Choroid plexus epithelial cell (primary cell): Measurements from ENCODE around the gene KIF22.

ENCODE experiments used
- DNase-seq: peaks from one replicate; pipeline ENCODE4 v3.0.0-alpha.2; 2010; ENCODE audit warnings: low read depth
- H3K4me3 ChIP-seq: 2 replicates; pipeline ENCODE4 v1.5.1; 2011; ENCODE audit warnings: low read depth, mild to moderate bottlenecking, control low read depth, low read length, moderate library complexity
- TF ChIP-seq, protein P1 (sequence below): conservative IDR thresholded peaks from 2 replicates; pipeline ENCODE4 v1.5.1; 2011; ENCODE audit warnings: low read depth, mild to moderate bottlenecking, control low read depth, inconsistent platforms, low read length, moderate library complexity

KIF22 gene

GRCh38 chr16:29806641-29807425, 16.3 kb downstream of the KIF22 start:
- DNase-seq: peak; percentile 58
- TF ChIP-seq, protein P1, sequence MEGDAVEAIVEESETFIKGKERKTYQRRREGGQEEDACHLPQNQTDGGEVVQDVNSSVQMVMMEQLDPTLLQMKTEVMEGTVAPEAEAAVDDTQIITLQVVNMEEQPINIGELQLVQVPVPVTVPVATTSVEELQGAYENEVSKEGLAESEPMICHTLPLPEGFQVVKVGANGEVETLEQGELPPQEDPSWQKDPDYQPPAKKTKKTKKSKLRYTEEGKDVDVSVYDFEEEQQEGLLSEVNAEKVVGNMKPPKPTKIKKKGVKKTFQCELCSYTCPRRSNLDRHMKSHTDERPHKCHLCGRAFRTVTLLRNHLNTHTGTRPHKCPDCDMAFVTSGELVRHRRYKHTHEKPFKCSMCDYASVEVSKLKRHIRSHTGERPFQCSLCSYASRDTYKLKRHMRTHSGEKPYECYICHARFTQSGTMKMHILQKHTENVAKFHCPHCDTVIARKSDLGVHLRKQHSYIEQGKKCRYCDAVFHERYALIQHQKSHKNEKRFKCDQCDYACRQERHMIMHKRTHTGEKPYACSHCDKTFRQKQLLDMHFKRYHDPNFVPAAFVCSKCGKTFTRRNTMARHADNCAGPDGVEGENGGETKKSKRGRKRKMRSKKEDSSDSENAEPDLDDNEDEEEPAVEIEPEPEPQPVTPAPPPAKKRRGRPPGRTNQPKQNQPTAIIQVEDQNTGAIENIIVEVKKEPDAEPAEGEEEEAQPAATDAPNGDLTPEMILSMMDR: no peak
- peak overlapping the region; percentile 73 for H3K4me3 ChIP-seq

DNA sequence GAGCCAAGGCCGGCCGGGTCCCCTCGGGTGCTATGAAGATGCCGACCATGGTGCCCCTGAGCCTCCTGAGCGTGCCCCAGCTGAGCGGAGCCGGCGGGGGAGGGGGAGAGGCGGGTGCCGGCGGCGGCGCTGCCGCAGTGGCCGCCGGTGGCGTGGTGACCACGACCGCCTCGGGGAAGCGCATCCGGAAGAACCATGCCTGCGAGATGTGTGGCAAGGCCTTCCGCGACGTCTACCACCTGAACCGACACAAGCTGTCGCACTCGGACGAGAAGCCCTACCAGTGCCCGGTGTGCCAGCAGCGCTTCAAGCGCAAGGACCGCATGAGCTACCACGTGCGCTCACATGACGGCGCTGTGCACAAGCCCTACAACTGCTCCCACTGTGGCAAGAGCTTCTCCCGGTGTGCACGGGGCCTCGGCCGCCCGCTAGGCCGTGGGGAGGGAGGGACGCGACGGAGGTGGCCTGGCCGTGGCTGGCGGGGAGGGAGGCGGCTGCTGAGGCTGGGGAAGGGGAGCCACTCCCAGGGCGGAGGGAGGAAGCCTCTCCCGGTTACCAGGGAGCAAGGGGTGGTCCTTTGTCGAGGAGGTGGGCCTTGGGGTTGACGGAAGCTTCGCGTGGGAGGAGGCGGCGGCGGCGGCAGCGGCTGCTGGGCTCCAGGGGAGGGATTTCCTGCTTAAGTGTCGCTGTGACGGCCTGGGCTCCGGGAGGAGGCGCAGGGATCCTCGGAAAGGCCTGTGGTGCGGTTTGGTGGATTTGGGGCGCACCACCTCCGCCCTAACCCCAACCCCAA, 17.1 kb downstream of the KIF22 start:
- DNase-seq: peak; percentile 95
- H3K4me3 ChIP-seq: peak overlapping the region; percentile 73
- TF ChIP-seq, protein P1: peak; percentile 46

DNA sequence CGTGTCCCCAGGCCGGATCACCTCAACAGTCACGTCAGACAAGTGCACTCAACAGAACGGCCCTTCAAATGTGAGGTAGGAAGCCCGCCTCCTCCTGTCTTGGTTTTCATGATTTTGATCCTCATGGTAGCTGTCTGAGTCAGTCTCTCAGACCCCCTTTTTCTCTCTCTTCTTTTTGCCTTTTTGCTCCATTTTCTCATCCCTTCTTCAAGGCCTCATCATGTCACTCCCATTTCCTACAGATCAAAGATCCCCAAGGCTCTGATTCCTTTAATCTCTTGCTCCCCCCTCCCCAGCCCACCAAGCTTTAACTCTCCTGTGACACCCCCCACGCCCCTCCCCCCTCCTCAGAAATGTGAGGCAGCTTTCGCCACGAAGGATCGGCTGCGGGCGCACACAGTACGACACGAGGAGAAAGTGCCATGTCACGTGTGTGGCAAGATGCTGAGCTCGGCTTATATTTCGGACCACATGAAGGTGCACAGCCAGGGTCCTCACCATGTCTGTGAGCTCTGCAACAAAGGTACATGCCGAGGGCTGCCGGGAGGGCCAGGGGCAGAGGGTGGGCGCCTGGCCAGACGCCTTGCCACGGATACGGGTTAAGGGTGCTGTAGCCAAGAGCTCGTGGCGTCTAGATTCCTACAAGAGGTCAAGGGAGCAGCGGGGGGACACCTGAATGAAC, 17.8 kb downstream of the KIF22 start:
- no peak for DNase-seq
- peak overlapping the region; percentile 73 for H3K4me3 ChIP-seq
- TF ChIP-seq, protein P1: no peak

GRCh38 chr16:29809031-29809747, 18.6 kb downstream of the KIF22 start:
- DNase-seq: no peak
- TF ChIP-seq, protein P1: no peak
- H3K4me3 ChIP-seq: peak overlapping the region; percentile 73

DNA sequence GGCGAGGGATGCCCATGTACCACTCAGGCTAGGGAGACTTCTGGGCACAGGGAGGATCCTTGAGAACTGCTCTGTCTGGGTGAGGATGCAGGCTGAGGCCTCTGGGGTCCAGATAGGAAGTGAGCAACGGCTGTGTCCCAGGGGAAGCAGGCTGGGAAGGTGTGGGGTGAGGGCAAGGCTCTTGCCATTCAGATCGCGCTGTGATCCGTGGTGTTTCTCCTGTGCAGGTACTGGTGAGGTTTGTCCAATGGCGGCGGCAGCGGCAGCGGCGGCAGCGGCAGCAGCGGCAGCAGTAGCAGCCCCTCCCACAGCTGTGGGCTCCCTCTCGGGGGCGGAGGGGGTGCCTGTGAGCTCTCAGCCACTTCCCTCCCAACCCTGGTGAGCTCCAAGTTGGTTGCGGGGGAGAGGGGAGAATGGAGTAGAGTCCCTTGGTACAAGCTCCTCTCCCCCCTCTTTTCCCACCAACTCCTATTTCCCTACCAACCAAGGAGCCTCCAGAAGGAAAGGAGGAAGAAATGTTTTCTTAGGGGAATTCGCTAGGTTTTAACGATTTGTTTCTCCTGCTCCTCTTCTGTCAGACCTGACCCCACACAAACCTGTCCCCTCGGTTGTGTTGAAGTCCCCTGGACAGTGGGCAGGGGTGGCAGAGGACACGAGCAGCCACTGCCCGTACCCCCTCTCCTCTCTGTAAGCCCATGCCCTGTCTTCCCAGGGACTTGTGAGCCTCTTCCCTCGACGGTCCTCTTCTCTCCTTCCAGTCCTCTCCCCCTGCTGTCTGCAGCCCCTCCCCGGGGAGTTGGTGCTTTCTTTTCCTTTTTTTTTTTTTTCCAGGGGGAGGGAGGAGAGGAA, 19.5 kb downstream of the KIF22 start:
- H3K4me3 ChIP-seq: peak overlapping the region; percentile 3
- peak; percentile 21 for DNase-seq

More for the DNA sequence above, 19.5 kb downstream of the KIF22 start:
- TF ChIP-seq, protein P1: no peak
